ENCODE results near the gene AARS2.

GRCh38 chr6:44275271-44275748, 37.8 kb downstream of the AARS2 start:
- TF ChIP-seq POLR2A (IDR thresholded peaks at IDR 0.05) = no peak
- no peak for TF ChIP-seq CTCF (IDR thresholded peaks at IDR 0.05)
- TF ChIP-seq EP300 (IDR thresholded peaks at IDR 0.05) = no peak
- TF ChIP-seq POLR2AphosphoS5 (IDR thresholded peaks at IDR 0.05) = no peak

Data from upper lobe of left lung (tissue), 4 donors.